Measurements from ENCODE around the gene JAKMIP2.

DNA sequence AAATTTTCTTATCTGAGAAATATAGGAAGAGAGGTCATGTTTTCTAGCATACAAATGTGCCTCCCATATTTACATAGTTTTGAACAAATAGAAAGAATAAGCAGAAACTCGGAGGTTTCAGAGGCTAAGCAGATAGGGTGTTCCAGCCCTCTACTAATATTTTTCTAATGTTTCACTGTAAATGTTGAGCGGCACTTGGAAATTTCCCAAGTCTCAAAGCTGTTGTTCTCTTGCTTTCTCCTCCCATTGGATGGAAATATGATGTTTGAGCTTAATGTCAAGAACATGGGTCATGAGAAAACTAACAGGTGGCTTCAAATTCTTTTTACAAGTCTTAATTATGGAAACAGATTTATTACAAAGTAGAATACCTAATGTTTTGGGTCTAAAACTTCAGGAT is 43.8 kb upstream of the JAKMIP2 start:
- TF ChIP-seq POLR2AphosphoS5 (IDR thresholded peaks at IDR 0.05) = no peak
- TF ChIP-seq, protein P1, sequence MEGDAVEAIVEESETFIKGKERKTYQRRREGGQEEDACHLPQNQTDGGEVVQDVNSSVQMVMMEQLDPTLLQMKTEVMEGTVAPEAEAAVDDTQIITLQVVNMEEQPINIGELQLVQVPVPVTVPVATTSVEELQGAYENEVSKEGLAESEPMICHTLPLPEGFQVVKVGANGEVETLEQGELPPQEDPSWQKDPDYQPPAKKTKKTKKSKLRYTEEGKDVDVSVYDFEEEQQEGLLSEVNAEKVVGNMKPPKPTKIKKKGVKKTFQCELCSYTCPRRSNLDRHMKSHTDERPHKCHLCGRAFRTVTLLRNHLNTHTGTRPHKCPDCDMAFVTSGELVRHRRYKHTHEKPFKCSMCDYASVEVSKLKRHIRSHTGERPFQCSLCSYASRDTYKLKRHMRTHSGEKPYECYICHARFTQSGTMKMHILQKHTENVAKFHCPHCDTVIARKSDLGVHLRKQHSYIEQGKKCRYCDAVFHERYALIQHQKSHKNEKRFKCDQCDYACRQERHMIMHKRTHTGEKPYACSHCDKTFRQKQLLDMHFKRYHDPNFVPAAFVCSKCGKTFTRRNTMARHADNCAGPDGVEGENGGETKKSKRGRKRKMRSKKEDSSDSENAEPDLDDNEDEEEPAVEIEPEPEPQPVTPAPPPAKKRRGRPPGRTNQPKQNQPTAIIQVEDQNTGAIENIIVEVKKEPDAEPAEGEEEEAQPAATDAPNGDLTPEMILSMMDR (IDR thresholded peaks at IDR 0.05 in 8 of 11, conservative IDR thresholded peaks at IDR 0.05 in 3 of 11) = no peak
- TF ChIP-seq POLR2A (IDR thresholded peaks at IDR 0.05) = no peak

Measured in spleen (tissue), 7 donors.